Kidney capillary endothelial cell (primary cell): Measurements from ENCODE around the gene KCNQ1OT1.

Experiments used
- DNase-seq: peaks from one replicate; pipeline ENCODE4 v3.0.0-alpha.2; 2018; ENCODE audit warnings: low spot score

Gene KCNQ1OT1

DNA sequence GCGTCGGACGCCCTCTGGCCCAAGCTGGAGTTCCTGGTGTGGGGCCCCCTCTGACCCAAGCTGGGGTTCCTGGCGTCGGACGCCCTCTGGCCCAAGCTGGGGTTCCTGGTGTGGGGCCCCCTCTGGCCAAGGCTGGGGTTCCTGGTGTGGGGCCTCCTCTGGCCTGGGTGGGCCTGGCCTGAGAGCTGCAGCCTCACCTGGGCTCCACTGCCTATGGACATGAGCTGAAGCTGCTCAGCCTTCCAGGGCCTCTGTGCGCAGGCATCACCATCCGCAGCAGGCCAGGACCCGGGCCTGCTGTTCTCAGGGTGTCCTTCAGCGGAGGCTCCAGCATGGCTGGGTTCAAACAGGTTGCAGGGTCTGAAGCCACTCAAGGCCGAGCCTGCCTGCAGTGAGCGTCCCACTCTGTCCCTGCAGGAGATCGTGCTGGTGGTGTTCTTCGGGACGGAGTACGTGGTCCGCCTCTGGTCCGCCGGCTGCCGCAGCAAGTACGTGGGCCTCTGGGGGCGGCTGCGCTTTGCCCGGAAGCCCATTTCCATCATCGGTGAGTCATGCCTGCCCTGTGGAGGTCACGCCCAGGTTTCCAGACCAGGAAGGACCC, 129.5 kb downstream of the KCNQ1OT1 start:
- DNase-seq, result no peak

DNA sequence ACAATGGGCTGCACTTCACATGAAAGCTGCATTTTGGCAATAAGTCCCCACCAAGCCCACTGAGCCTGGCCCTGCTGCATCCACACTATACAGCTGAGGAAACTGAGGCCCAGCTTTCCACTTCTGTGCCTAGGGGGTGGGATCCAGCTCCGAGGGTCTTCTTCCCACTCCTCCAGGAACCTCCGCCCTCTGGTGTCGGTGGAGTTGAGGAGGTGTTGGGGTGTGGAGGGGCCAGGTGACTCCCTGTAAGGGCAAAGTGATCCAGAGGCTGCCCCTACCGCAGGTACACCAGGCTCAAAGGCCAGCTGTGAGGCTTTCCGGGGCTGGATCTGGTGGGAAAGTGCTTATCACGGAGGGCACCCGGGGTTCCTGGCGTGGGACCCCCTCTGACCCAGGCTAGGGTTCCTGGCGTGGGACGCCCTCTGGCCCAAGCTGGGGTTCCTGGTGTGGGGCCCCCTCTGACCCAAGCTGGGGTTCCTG, 130.0 kb downstream of the KCNQ1OT1 start:
- DNase-seq, result no peak

DNA sequence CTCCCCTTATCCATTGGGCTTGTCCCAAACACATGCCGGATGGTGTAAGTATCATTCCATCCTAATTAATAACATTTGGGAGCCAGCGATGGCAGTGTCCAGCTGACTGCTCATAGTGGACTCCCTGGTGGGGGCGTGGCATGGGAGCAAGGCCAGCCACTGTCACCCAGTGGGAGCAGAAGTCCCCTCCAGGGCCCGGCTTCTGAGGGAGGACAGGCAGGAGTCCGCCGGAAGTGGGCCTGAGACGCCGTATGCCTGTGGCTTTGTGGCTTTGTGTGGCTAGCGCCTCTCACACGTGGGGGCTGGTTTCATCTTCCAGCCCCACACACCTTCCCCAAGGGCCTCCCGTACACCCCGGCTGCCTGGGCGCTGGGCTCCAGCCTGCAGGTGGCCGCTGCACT, 130.5 kb downstream of the KCNQ1OT1 start:
- DNase-seq, result no peak

- DNase-seq, result no peak
Observed at GRCh38 chr11:2567026-2567671, 132.6 kb downstream of the KCNQ1OT1 start.

DNA sequence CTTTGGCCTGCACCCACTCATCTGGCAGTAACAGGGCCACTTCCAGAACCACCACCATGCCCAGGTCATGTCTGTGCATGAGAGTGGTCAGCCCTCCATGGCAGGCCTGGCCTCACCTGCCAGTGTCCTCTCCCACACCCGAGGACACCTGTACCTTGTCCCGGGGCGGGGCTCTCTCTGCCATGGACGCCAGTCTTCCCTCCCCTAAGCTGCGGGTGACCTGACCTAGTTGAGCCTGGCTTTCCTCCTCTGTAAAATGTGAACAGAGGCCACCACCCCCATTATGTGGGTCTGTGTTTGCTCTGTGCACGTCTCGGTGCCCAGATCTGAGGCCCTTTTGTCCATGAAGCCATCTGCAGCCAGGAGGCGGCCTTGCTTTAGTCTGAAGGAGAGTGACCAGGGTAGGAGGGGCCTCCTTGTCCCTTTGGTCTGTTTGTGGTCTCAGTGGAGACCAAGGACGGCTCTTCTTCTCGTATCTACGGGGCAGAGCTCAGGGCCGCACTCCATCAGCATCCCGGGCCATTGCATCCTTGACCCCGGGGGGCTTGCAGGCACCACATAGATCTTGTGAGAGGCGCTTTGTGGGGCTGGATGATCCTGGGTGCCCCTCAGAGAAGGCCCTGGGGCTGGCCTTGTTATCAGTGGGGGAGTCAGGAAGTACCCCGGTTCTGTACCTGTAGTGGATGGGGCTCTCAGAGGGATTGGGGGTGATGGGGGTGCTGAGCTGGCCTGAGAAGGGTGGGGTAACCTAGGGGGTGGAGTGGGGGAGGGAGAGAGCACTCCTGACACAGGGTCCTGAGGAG, 133.4 kb downstream of the KCNQ1OT1 start:
- no peak for DNase-seq

DNA sequence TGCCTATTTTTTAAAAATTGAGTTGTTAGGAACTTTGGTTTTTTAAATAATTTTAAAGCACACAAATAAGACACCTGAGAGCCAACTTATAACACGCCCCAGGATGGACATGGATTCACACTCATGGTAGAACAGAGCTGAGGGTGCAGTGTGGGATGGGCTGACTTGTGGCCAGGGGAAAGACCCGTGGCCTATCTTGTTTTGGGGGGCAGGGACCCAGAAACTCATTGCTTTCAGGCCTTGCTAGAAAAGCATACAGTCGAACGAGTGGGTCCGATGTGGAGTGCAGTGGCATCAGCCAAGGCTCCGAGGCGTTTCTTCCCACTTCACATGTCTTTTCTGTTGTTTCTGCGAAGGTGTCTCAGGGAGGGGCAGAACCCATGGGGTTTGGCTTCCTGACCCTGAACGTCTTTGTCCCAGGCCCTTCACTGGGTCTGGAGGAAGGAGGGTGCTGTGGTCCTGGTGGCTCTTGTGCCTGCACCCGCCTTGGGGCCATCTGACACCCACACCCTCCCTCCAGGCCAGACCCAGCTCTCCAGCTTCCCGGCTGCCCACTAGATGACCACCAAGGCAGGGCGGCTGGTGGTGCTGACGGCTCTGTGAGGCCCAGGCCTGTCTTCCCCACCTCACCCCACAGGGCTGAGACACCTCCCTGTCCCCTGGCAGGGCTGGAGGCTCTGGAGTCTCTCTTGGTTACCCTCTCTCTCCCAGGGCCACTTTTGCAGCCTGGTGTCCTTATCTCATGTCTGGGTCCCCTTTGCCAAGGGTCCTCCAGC, 134.2 kb downstream of the KCNQ1OT1 start:
- no peak for DNase-seq

DNA sequence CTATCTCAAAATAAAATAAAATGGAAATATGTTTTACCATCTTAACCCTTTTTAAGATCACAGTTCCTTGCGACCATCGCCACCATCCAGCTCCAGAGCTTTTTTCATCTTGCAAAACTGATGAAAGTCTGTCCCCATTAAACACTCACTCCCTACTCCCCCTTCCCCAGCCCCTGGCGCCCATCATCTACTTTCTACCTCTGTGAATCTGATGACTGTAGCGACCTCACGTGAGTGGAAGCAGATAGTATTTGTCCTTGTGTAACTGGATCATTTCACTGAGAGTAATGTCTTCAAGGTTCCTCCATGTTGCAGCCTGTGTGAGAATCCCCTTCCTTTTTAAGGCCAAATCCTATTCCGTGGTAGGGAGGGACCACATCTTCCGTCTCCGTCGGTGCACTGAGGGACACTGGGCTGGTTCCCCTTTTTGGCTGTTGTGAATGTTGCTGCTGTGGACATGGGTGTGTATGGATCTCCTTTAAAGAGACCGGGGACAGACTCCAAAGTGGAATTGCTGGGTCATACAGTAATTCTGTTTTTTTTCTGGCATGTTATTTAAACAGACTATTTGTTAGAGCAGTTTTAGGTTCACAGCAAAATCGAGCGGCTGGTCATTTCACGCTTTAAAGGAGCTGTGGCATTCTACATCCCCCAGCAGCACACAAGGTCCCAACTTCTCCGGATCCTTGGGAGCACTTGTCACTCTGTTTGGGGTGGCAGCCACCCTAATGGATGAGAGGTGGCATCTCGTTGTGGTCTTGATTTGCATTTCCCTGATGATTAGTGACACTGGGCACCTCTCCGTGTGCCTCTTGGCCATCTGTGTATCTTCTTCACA, 135.0 kb downstream of the KCNQ1OT1 start:
- no peak for DNase-seq

GRCh38 chr11:2564008-2564530, 135.7 kb downstream of the KCNQ1OT1 start:
- no peak for DNase-seq

DNA sequence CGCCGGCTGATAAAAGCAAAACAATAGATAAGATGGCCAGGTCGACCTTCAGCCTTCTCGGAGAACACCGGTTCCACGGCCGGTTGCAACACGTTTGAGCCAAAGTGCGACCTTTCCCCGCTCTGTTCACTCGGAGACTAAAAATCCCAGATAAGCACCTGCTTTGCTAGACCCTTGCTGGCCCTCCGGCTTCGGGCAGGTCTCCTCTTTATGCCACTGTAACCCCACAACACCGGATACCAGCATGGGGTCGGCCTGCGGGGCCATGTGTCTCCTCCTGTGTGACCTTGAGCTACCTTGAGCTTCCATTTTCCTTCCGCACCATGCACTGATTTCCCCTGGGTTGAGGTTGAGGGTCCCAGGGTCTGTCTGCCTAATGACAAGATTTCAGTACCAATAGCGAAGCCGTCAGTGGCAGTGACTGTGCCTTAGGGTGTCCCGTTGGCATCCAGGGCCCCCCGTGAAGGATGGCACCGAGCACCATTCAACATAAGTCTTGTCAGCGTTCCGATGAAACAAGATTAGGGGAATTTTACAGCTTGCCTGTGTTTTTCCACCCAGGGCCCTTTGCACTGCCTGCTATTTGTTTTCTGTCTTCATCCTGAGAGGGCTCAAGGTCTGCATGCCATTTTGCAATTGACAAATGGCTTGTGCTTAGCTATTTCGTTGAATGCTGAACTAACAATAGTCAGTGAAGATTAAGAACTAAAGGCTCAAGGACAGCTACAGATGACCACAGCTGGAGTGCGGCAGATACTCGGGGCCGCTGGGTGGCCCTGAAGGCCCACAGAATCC, 136.4 kb downstream of the KCNQ1OT1 start:
- no peak for DNase-seq

- DNase-seq, result no peak
Observed at GRCh38 chr11:2562890-2563212, 136.9 kb downstream of the KCNQ1OT1 start.

GRCh38 chr11:2561696-2562581, 137.9 kb downstream of the KCNQ1OT1 start:
- DNase-seq, result no peak

DNA sequence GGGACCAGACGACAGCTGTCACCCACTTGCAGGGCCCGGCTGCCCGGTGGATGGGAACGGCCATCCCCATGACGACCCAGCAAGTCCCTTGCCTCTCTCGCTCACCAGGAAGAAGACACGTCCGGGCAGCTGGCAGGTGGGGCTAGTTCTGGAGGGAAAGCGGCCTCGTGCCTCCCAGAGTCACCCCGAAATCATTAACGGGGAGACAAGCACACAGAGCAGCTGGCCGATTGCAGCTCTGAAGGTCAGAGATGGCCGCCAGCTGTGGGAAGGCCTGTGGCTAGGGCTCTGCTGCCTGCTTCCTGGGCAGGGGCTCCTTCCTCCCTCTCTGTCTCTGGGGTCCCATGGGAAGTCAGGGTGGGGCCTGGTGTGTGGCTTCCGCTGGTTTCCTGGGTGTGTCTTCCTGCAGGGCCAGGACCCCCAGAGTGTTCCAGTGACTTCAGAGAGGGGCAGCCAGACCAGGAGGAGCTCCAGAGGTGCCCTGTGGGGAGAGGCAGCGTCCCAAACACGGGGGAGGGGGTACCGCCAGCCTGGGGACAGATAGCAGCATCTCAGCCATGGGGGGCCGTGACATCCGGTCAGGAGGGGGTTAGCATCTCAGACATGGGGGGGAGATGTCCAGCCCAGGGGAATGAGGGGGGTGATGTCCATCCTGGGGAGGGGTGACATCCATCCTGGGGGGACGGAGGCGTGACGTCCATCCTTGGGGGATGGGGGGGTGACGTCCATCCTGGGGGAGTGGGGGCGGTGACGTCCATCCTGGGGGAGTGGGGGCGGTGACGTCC, 140.1 kb downstream of the KCNQ1OT1 start:
- DNase-seq, result no peak

DNA sequence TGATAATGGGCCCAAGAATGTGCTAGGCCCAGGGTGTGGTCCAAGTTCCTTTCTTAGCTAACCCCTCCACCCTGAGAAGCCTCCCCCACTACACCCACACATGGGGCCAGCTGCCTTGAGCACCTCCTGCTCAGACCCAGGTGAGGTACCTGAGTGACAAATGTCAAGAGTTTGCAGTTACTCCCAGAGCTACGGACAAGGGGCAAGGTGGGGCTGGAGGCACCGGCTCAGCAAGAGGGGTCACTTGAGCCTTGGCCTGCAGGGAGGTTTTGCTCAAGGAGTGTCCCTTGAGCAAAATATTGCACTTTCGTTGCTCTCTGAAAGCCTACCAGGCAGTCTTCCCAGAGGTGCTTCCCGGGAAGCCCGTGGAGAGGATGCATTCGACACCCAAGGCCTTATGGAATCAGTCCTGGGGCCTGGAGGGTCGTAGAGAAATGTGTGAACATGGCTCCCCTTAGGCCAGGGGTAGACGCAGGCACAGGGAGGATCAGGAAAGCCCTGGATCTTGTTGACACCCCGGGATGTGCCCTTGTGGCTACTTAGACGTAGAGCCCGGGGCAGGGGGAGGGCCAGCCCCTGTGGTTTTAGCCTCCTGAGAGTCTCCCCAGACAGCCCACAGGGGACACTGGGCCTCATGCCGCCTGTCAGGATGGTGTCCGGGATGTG, 140.8 kb downstream of the KCNQ1OT1 start:
- no peak for DNase-seq

DNA sequence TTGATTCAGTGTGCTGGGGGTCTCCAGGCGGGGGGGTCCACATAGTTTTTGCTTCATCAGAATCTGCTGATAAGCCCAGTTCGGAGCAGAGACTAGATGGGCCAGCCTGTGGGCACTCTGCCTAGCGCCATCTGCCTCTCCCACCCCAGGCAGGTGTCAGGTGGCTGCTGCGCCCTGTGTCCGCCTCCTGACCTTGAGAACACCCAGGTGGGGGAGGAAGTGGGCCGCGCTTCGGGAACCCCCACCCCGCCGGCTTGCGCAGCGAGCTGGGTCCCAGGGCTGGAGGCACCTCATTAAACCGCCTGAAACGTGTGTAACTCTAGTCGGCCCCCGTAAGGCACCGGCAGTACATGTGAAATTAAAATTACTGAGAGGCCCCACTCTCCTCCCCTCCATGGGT, 141.4 kb downstream of the KCNQ1OT1 start:
- no peak for DNase-seq
